ENCODE results near the gene LRRIQ1. TPM values are rescaled to one million over a fixed set of nuclear protein-coding genes. Genes with fewer than 3 reads are reported as not detected.
"Not testable (repeated sequence)": the region's sequence is repeated elsewhere in the genome, so short reads cannot be mapped to it uniquely, and the experiment has no call there.

The LRRIQ1 gene
- total and polyA plus RNA-seq, 2 of the 4 experiments (the other 2 are of a cell fraction): under 0.01 to 0.05 TPM

DNA sequence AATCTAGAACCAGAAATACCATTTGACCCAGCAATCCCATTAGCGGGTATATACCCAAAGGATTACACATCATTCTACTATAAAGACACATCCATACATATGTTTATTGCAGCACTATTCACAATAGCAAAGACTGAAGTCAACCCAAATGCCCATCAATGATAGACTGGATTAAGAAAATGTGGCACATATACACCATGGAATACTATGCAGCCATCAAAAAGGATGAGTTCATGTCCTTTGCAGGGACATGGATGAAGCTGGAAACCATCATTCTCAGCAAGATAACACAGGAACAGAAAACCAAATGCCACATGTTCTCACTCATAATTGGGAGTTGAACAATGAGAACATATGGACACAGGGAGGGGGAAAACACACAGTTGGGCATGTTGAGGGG lies 188.2 kb downstream of the LRRIQ1 start:
- H3K9me3 ChIP-seq (ENCODE audit: control insufficient read depth, insufficient read depth, low read length); H3K18ac ChIP-seq (ENCODE audit: low read depth, low read length); H3K4ac ChIP-seq (ENCODE audit: low read depth, low read length); H4K8ac ChIP-seq (ENCODE audit: low read depth in 2 of 2, low read length in 2 of 2); H3K4me2 ChIP-seq (ENCODE audit: low read depth, low read length); H2AK9ac ChIP-seq (replicated peaks; ENCODE audit: low read depth, low read length, poor library complexity); H3K23ac ChIP-seq (ENCODE audit: low read depth, low read length); H2BK20ac ChIP-seq (ENCODE audit: low read depth, low read length); H3K4me3 ChIP-seq (ENCODE audit: insufficient read depth, low read depth, low read length); H2AK5ac ChIP-seq (ENCODE audit: low read depth, low read length); H3K9ac ChIP-seq (ENCODE audit: low read depth, low read length); BruUV-seq (replicated peaks); H4K20me1 ChIP-seq (ENCODE audit: insufficient read depth, low read length); H2BK120ac ChIP-seq (ENCODE audit: low read depth, low read length); H2BK15ac ChIP-seq (ENCODE audit: low read depth, low read length); H3K56ac ChIP-seq (ENCODE audit: extremely low read depth, insufficient read depth, low read length); H3K79me1 ChIP-seq (ENCODE audit: low read depth in 1 of 2, low read length in 2 of 2); dilution Hi-C loops (cut with HindIII; ENCODE audit: low sequenced_read_pairs, unreplicated experiment); CTCF ChIA-PET; H3K4me1 ChIP-seq (ENCODE audit: control insufficient read depth, insufficient read depth, low read length); H2AFZ ChIP-seq (replicated peaks; ENCODE audit: low read length, poor library complexity); H3K14ac ChIP-seq (replicated peaks; ENCODE audit: low read depth, low read length); in situ Hi-C loops (cut with MboI; ENCODE audit: low sequenced_read_pairs); H3K9me1 ChIP-seq (ENCODE audit: insufficient read depth, low read length); H4K91ac ChIP-seq (ENCODE audit: insufficient read depth, low read depth, low read length); DNase-seq; H2BK5ac ChIP-seq (ENCODE audit: low read depth, low read length, poor library complexity, severe bottlenecking); H3K27me3 ChIP-seq (ENCODE audit: control insufficient read depth, insufficient read depth, low read length); ATAC-seq (ENCODE audit: low read depth); H3K36me3 ChIP-seq (ENCODE audit: control insufficient read depth, insufficient read depth, low read length); H4K5ac ChIP-seq (ENCODE audit: low read depth, low read length); POLR2A ChIA-PET (ENCODE audit: unreplicated experiment); H3K27ac ChIP-seq (ENCODE audit: insufficient read depth, low read length); intact Hi-C loops (cut with micrococcal nuclease): not testable (repeated sequence)
- WGBS, 2 experiments (ENCODE audit: extremely low coverage in 2 of 2, insufficient read length in 1 of 2): no CpG with 5 or more reads among the region's 1 CpG
